ENCODE data around the gene ODAD3.
A peak's percentile ranks its signal among the peaks of the same experiment; 100 is the strongest.
"Not testable (repeated sequence)": the region's sequence is repeated elsewhere in the genome, so short reads cannot be mapped to it uniquely, and the experiment has no call there.

ODAD3 gene

DNA sequence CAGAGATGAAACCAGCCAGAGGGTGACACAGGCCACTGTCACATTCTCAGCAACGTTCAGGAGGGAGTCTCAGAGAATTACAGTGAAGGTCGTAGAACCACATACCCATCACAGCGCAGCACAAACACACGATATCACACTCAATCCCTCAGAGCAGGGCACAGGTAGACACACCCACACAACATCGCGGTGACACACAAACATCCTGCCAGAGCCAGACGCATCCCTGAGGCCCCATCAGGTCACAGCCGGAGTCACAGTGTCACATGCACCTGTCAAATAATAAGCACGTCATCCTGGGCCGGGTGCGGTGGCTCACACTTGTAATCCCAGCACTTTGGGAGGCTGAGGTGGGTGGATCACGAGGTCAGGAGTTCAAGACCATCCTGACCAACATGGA lies 28.5 kb upstream of the ODAD3 start:
- Histone ChIP-seq H3K4me3 (ENCODE audit: low read depth in 1 of 2, low read length in 1 of 2) (no peak overlapping the region), H3K36me3 (no peaks in the 10 kb centered on the region), H3K27ac (no peak overlapping the region), H3K9me3 (no peaks in the 10 kb centered on the region), H3K4me1 (ENCODE audit: control insufficient read depth in 1 of 2, insufficient read depth in 1 of 2, low read depth in 1 of 2, low read length in 1 of 2) (no peaks in the 10 kb centered on the region), H3K27me3 (peaks cover 12% of the 10 kb centered on the region)
- TF ChIP-seq, protein P1, sequence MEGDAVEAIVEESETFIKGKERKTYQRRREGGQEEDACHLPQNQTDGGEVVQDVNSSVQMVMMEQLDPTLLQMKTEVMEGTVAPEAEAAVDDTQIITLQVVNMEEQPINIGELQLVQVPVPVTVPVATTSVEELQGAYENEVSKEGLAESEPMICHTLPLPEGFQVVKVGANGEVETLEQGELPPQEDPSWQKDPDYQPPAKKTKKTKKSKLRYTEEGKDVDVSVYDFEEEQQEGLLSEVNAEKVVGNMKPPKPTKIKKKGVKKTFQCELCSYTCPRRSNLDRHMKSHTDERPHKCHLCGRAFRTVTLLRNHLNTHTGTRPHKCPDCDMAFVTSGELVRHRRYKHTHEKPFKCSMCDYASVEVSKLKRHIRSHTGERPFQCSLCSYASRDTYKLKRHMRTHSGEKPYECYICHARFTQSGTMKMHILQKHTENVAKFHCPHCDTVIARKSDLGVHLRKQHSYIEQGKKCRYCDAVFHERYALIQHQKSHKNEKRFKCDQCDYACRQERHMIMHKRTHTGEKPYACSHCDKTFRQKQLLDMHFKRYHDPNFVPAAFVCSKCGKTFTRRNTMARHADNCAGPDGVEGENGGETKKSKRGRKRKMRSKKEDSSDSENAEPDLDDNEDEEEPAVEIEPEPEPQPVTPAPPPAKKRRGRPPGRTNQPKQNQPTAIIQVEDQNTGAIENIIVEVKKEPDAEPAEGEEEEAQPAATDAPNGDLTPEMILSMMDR (IDR thresholded peaks at IDR 0.05): no peak

DNA sequence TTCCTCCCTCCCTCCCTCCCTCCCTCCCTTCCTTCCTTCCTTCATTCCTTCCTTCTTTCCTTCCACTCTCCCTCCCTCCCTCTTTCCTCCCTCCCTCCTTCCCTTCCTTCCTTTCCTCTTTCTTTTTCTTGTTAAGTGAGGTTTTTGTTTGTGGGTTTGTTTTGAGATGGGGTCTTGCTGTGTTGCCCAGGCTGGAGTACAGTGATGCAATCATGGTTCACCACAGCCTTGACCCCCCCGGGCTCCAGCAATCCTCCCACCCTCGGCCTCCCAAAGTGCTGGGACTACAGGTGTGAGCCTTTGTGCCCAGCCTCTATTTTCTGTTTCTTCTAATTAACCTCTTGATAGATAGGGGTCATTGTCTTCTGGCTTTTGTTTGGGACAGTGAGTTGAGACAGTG lies 26.5 kb upstream of the ODAD3 start:
- H3K27ac ChIP-seq: no peak overlapping the region
- no peaks in the 10 kb centered on the region for H3K36me3 ChIP-seq
- TF ChIP-seq, protein P1 (IDR thresholded peaks at IDR 0.05): no peak
- no peaks in the 10 kb centered on the region for H3K9me3 ChIP-seq
- H3K27me3 ChIP-seq: peaks cover 24% of the 10 kb centered on the region
- H3K4me1 ChIP-seq (ENCODE audit: control insufficient read depth in 1 of 2, insufficient read depth in 1 of 2, low read depth in 1 of 2, low read length in 1 of 2): no peaks in the 10 kb centered on the region
- H3K4me3 ChIP-seq (ENCODE audit: low read depth in 1 of 2, low read length in 1 of 2): no peak overlapping the region

DNA sequence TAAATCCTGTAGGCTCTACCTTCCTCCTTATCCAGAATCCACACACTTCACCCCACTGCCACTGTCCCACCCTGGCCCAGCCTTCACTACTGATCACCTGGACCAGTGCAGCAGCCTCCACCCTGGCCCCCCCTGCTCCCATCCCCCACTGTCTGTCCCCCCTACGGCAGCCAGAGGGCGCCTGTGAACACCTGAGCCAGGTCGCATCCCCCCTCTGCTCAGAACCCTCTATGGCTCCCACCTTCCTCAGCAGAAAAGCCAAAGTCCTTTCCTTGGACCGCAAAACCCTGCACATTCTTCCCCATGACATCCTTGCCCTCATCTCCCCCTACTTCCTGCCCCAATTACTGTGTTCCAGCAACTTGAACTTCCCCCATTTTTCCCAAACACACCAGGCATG lies 25.3 kb upstream of the ODAD3 start:
- TF ChIP-seq, protein P1 (IDR thresholded peaks at IDR 0.05): peak; percentile 18
- Histone ChIP-seq H3K9me3 (no peaks in the 10 kb centered on the region), H3K4me3 (ENCODE audit: low read depth in 1 of 2, low read length in 1 of 2) (no peak overlapping the region)

DNA sequence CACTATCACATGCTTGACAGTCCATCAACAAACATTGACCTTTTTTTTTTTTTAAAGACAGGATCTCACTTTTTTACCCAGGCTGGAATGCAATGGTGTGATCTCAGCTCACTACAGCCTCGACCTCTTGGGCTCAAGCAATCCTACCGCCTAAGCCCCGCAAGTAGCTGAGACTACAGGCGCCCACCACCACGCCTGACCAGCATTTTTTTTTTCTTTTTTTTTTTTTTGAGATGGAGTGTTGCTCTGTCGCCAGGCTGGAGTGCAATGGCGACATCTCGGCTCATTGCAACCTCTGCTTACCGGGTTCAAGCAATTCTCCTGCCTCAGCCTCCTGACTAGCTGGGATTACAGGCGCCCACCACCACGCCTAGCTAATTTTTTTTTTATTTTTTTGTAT lies 24.0 kb upstream of the ODAD3 start:
- H3K9me3 ChIP-seq; H3K4me3 ChIP-seq (ENCODE audit: low read depth in 1 of 2, low read length in 1 of 2); H3K4me1 ChIP-seq (ENCODE audit: control insufficient read depth in 1 of 2, insufficient read depth in 1 of 2, low read depth in 1 of 2, low read length in 1 of 2); H3K36me3 ChIP-seq; H3K27ac ChIP-seq: not testable (repeated sequence)
- peaks cover 43% of the 10 kb centered on the region for H3K27me3 ChIP-seq

More for the DNA sequence above, 25.3 kb upstream of the ODAD3 start:
- H3K27me3 ChIP-seq: peaks cover 33% of the 10 kb centered on the region
- H3K4me1 ChIP-seq (ENCODE audit: control insufficient read depth in 1 of 2, insufficient read depth in 1 of 2, low read depth in 1 of 2, low read length in 1 of 2): no peaks in the 10 kb centered on the region
- H3K36me3 ChIP-seq: no peaks in the 10 kb centered on the region
- H3K27ac ChIP-seq: no peak overlapping the region

DNA sequence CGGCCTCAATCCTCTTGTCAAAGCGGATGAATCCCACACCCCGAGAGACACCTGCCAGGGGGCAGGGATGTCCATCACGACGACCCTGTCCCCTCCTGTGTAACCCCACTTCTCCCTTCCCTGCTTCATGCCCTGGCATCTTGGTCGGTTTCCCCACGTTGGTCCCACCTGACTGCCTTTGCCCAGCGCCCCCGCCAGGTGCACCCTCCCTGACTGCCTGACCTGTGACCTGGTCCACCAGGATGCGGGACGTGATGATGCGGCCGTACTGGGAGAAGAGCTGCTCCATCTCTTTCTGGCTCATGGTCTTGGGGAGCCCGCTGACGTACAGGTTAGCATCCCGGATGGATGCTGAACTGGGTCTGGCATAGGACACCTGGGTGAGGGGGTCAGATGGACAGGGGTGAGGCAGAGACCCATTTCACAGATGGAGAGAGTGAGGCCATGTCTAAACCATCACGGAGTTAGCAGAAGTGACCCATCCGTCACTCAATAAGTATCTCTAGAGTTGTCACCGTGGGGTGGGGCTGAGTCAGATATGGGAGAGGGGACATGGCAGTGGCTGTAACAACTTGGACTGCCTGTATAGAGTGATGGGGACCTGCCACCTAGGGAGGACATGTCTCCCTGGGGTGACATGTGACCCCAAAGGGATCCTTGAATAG lies 23.4 kb upstream of the ODAD3 start:
- Histone ChIP-seq H3K4me1 (ENCODE audit: control insufficient read depth in 1 of 2, insufficient read depth in 1 of 2, low read depth in 1 of 2, low read length in 1 of 2) (no peaks in the 10 kb centered on the region), H3K27ac (no peak overlapping the region), H3K4me3 (ENCODE audit: low read depth in 1 of 2, low read length in 1 of 2) (no peak overlapping the region), H3K36me3 (no peaks in the 10 kb centered on the region), H3K27me3 (peaks cover 47% of the 10 kb centered on the region), H3K9me3 (no peaks in the 10 kb centered on the region)
- TF ChIP-seq, protein P1 (IDR thresholded peaks at IDR 0.05): no peak

DNA sequence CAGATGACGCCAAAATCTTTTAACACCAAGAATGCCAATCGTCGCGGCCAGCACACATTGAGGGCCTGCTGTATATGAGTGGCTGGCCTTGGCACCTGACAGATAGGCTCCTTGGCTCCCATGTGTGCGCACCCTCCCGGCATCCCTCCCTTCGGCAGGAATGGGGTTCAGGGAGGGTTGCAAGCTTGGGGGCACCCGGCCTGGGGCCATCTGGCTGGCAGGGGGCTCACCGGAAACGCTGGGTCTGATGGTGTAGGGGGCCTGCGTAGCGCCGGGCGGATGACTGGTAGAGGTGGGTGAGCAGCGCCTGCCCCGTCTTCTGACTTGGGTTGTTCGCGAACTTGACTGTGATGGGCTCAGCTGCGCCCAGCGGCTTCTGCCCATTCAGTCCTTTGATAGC lies 22.9 kb upstream of the ODAD3 start:
- Histone ChIP-seq H3K27ac (no peak overlapping the region), H3K27me3 (peaks cover 53% of the 10 kb centered on the region), H3K9me3 (no peaks in the 10 kb centered on the region), H3K4me3 (ENCODE audit: low read depth in 1 of 2, low read length in 1 of 2) (no peak overlapping the region), H3K4me1 (ENCODE audit: control insufficient read depth in 1 of 2, insufficient read depth in 1 of 2, low read depth in 1 of 2, low read length in 1 of 2) (no peaks in the 10 kb centered on the region), H3K36me3 (no peaks in the 10 kb centered on the region)
- TF ChIP-seq, protein P1 (IDR thresholded peaks at IDR 0.05): no peak
